CD8-positive, alpha-beta memory T cell (primary cell): ENCODE results near the gene DGCR6. TPM values are rescaled to one million over a fixed set of nuclear protein-coding genes. Genes with fewer than 3 reads are reported as not detected.
"Not testable (repeated sequence)": the region's sequence is repeated elsewhere in the genome, so short reads cannot be mapped to it uniquely, and the experiment has no call there.

ENCODE experiments used
- CTCF ChIA-PET: fragments of 350-600 bp; sonication (Branson Sonifier 250); formaldehyde crosslinking; loops from one replicate; lab custom pipeline; 2021; ENCODE audit warnings: antibody characterized with exemption; lab: Charles Lee
- POLR2A ChIA-PET: fragments of 350-600 bp; sonication (Branson Sonifier 250); formaldehyde crosslinking; loops from one replicate; lab custom pipeline; 2021; ENCODE audit warnings: antibody characterized with exemption; lab: Charles Lee
- DNase-seq, 5 donors: peaks; one replicate each; pipeline versions ENCODE4 v3.0.0 to v3.0.0-alpha.2; 2020 to 2022; ENCODE audit warnings: mixed read lengths in 1 of 5
- H3K27ac ChIP-seq: one replicate; pipeline ENCODE4 v1.7.0; 2013; ENCODE audit warnings: low read depth, mild to moderate bottlenecking, low read length, moderate library complexity
- H3K27me3 ChIP-seq: 2 replicates; pipeline ENCODE4 v1.7.0; 2013; ENCODE audit warnings: low read length, mild to moderate bottlenecking; ENCODE audit not compliant: insufficient read depth, poor library complexity, severe bottlenecking
- H3K36me3 ChIP-seq: 2 replicates; pipeline ENCODE4 v1.7.0; 2013; ENCODE audit warnings: mild to moderate bottlenecking, low read length, moderate library complexity; ENCODE audit not compliant: insufficient read depth
- H3K4me1 ChIP-seq: 2 replicates; pipeline ENCODE4 v1.7.0; 2013; ENCODE audit warnings: mild to moderate bottlenecking, low read length, moderate library complexity; ENCODE audit not compliant: insufficient read depth
- H3K4me3 ChIP-seq: 2 replicates; pipeline ENCODE4 v1.7.0; 2013; ENCODE audit warnings: mild to moderate bottlenecking, low read length
- H3K9me3 ChIP-seq: 2 replicates; pipeline ENCODE4 v1.7.0; 2013; ENCODE audit warnings: mild to moderate bottlenecking, low read length
- H3K27ac Mint-ChIP-seq, 8 donors: one replicate each; pipeline ENCODE4 v1.8.0; 2020 to 2021; ENCODE audit warnings: mixed read lengths in 8 of 8, mild to moderate bottlenecking in 6 of 8, inconsistent platforms in 3 of 8, moderate library complexity in 3 of 8
- H3K27me3 Mint-ChIP-seq, 2 donors: one replicate each; pipeline ENCODE4 v1.8.0; 2020 to 2021; ENCODE audit warnings: mixed read lengths in 2 of 2, mild to moderate bottlenecking in 1 of 2, moderate library complexity in 1 of 2
- H3K36me3 Mint-ChIP-seq, 3 donors: one replicate each; pipeline ENCODE4 v1.8.0; 2020 to 2021; ENCODE audit warnings: mixed read lengths in 3 of 3, inconsistent platforms in 1 of 3, mild to moderate bottlenecking in 1 of 3
- H3K4me1 Mint-ChIP-seq, 3 donors: one replicate each; pipeline ENCODE4 v1.8.0; 2020 to 2021; ENCODE audit warnings: mixed read lengths in 3 of 3, inconsistent platforms in 1 of 3, mild to moderate bottlenecking in 1 of 3
- H3K4me3 Mint-ChIP-seq, 7 donors: one replicate each; pipeline ENCODE4 v1.8.0; 2020 to 2021; ENCODE audit warnings: mixed read lengths in 7 of 7, mild to moderate bottlenecking in 6 of 7, moderate library complexity in 4 of 7, inconsistent platforms in 2 of 7
- H3K9me3 Mint-ChIP-seq, 5 donors: one replicate each; pipeline ENCODE4 v1.8.0; 2020 to 2022; ENCODE audit warnings: mixed read lengths in 5 of 5, mild to moderate bottlenecking in 3 of 5, moderate library complexity in 2 of 5, inconsistent platforms in 1 of 5
- polyA plus RNA-seq: library from polyadenylated mRNA; unstranded; fragments of 300-500 nt; fragmentation: Illumina TruSeq; gene quantifications from one replicate; pipeline ENCODE4 v1.2.3, GENCODE V29; 2021
- total RNA-seq, 2 experiments: library from RNA; stranded (reverse); gene quantifications; one replicate each; pipeline ENCODE4 v1.2.3, GENCODE V29; 2021

The DGCR6 gene
- total and polyA plus RNA-seq, 3 experiments from 2014 or later, result 1.2 to 1.5 (median 1.4) TPM

DNA sequence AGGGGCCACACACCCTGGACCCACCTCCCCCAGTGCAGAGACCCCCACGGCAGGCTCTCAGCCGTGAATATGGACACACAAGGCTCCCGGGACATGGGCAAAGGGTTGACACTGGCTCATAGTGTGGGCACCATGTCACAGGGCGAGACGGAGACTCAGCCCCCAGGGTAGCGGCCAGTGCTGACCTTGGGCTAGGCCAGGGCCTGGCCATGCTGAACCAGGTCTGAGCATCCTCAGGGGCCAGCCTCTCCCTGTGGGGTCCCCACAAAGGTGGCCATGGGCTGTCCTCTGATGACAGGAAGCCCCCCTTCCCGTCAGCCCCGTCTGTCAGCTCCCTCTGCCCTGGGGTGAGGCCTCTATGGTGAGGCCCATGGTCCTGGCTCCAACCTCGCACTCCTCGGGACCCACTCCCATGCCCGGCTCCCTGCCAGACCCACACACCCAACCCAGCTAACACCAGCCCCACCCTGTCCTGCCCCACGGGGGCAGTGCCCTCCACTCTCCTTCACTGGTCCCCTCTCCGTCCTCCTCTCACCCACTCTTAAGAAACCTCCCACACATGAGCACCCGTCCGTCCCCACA, 49.0 kb downstream of the DGCR6 start:
- peaks cover 2 to 5% (median 5%) of the 10 kb centered on the region in 3 donors for H3K4me1 Mint-ChIP-seq
- Histone ChIP-seq H3K27ac (no peak overlapping the region), H3K36me3 (no peaks in the 10 kb centered on the region), H3K4me3 (no peak overlapping the region), H3K9me3 (no peaks in the 10 kb centered on the region), H3K4me1 (no peaks in the 10 kb centered on the region), H3K27me3 (no peaks in the 10 kb centered on the region)
- ChIA-PET POLR2A (no interaction called here), CTCF (no interaction called here)
- peak in 1 of 5 donors; percentile 36 for DNase-seq
- H3K27ac Mint-ChIP-seq, result no peak overlapping the region
- H3K27me3 Mint-ChIP-seq, result peaks cover 1 to 17% of the 10 kb centered on the region in 2 donors
- H3K36me3 Mint-ChIP-seq, result no peaks in the 10 kb centered on the region
- H3K4me3 Mint-ChIP-seq, result no peak overlapping the region
- no peaks in the 10 kb centered on the region for H3K9me3 Mint-ChIP-seq

- DNase-seq, result no peak
- Histone ChIP-seq H3K36me3 (no peaks in the 10 kb centered on the region), H3K9me3 (no peaks in the 10 kb centered on the region), H3K27ac (no peak overlapping the region), H3K4me1 (no peaks in the 10 kb centered on the region), H3K27me3 (no peaks in the 10 kb centered on the region), H3K4me3 (no peak overlapping the region)
- no peak overlapping the region for H3K27ac Mint-ChIP-seq
- no peaks in the 10 kb centered on the region for H3K9me3 Mint-ChIP-seq
- ChIA-PET POLR2A (no interaction called here), CTCF (interaction anchor here (1.8 kb wide), 1 partner anchor 674 kb away, joined by 6 read pairs; no protein-coding TSS in a partner anchor)
- H3K4me1 Mint-ChIP-seq, result peaks cover 2 to 5% (median 5%) of the 10 kb centered on the region in 3 donors
- H3K4me3 Mint-ChIP-seq, result no peak overlapping the region
- no peaks in the 10 kb centered on the region for H3K36me3 Mint-ChIP-seq
- peaks cover 1 to 13% of the 10 kb centered on the region in 2 donors for H3K27me3 Mint-ChIP-seq
Measured at GRCh38 chr22:18955696-18956095, 49.6 kb downstream of the DGCR6 start.

DNA sequence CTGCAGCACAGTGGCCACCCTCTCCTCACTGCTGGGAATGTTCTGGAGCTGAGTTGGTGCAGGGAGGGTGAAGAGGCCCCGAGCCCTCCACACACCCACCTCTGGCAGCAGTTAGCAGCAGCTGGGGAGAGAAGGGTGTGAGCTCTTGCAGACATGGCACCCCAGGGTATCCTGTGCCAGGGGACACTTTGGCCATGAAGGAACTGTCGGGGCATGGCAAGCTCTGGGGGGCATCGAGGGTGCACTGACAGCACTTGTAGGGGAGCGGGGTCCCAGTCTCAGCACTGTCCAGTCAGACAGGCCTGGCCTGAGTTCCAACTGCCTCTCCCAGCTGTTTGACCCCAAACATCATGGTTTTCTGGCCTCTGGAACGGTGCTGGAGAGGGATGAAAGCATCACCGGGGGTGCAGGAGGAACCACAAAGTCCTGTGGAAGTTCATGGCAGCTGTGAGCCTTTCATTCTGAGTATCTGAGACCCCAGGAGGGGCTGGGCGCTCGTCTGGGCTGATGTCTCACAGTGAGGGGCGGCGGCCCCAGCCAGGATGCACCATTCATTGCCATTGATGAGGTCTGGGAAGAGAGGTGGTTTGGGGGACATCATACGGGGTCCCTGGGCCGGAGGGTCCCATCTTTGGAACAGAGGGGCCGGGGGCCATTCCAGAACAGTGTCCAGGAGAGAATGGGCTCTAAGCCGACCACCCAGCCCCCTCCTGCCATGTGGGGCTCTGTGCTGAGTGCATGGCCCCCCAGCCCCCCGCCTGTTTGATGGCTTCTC, 50.2 kb downstream of the DGCR6 start:
- H3K4me1 Mint-ChIP-seq, POLR2A ChIA-PET, H3K27ac ChIP-seq, H3K9me3 ChIP-seq, DNase-seq, H3K36me3 Mint-ChIP-seq, H3K36me3 ChIP-seq, H3K4me3 ChIP-seq, H3K27me3 ChIP-seq, H3K9me3 Mint-ChIP-seq, H3K4me3 Mint-ChIP-seq, H3K4me1 ChIP-seq: not testable (repeated sequence)
- peaks cover 1 to 10% of the 10 kb centered on the region in 2 donors for H3K27me3 Mint-ChIP-seq
- CTCF ChIA-PET, result interaction anchor here (1.8 kb wide), 1 partner anchor 674 kb away, joined by 6 read pairs; no protein-coding TSS in a partner anchor
- H3K27ac Mint-ChIP-seq, result peak overlapping the region in 1 of 8 donors; percentile 60

GRCh38 chr22:18956956-18957355, 50.8 kb downstream of the DGCR6 start:
- H3K27me3 Mint-ChIP-seq, POLR2A ChIA-PET, H3K27ac Mint-ChIP-seq, H3K36me3 Mint-ChIP-seq, H3K4me3 ChIP-seq, H3K4me1 ChIP-seq, H3K9me3 ChIP-seq, H3K9me3 Mint-ChIP-seq, H3K4me3 Mint-ChIP-seq, H3K27ac ChIP-seq, H3K27me3 ChIP-seq, H3K4me1 Mint-ChIP-seq, H3K36me3 ChIP-seq, DNase-seq: not testable (repeated sequence)
- CTCF ChIA-PET, result interaction anchor here (1.8 kb wide), 1 partner anchor 673 kb away, joined by 6 read pairs; no protein-coding TSS in a partner anchor

DNA sequence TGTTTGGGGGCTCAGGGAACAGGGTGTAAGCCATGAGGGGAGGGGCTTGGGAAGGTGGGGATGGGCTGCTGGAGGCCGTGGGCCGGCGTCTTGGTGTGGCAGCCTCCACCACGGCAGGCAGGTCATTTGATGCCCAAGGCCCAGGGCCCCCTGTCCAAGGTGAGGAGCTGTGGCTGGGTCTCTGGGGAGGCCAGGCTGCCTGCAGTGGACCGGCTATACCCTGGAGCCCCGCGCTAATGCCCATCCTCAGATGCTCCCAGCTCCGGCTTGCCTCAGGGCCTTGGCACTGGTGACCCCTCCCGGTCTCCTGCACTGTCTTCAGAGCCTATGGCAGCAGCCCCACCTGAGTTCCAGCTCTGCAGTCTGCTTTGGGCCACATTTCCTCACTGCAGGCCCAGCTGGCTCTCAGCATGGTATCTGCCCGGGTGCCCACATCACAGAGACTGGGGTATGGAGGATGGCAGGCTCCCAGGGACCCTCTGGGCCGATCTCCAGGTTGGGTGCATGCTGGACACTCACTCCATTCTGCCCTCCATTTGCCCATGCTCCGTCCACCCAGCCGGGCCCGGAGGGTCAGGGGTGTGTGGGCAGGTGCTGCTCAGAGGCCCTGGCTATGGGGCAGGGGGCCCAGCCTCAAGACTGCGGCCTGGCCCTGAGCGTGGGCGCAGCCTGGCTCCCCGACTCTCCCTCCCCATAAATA, 51.7 kb downstream of the DGCR6 start:
- H3K36me3 ChIP-seq, H3K4me1 Mint-ChIP-seq, H3K4me3 Mint-ChIP-seq, H3K4me3 ChIP-seq, H3K27ac Mint-ChIP-seq, H3K9me3 Mint-ChIP-seq, CTCF ChIA-PET, H3K9me3 ChIP-seq, H3K36me3 Mint-ChIP-seq, DNase-seq, POLR2A ChIA-PET, H3K4me1 ChIP-seq, H3K27me3 ChIP-seq, H3K27me3 Mint-ChIP-seq, H3K27ac ChIP-seq: not testable (repeated sequence)

GRCh38 chr22:18958321-18958705, 52.2 kb downstream of the DGCR6 start:
- H3K9me3 ChIP-seq, H3K27ac ChIP-seq, H3K36me3 ChIP-seq, H3K4me1 Mint-ChIP-seq, H3K4me3 ChIP-seq, H3K4me1 ChIP-seq, H3K27me3 Mint-ChIP-seq, H3K36me3 Mint-ChIP-seq, CTCF ChIA-PET, H3K4me3 Mint-ChIP-seq, H3K27ac Mint-ChIP-seq, H3K27me3 ChIP-seq, POLR2A ChIA-PET, DNase-seq, H3K9me3 Mint-ChIP-seq: not testable (repeated sequence)

DNA sequence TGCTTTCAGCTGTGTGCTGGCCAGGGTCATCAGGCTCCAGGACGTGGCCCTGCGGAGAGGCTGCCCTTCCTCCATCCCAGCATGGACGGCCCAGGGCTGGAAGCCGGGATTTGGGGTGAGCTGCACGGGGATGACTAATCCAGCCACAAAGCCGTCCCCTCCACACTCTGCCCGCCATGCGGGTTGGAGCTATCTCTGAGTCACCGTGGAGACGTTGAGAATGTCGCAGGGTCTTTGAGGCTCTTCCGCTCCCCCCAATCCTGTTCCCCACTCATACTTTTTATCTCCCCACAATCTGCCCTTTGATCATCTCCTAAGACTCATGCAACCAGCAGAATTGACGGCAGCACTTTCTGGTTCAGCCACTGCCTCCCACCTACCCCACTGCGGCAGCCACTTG, 52.6 kb downstream of the DGCR6 start:
- peak overlapping the region in 1 of 7 donors; percentile 3 for H3K4me3 Mint-ChIP-seq
- not testable (repeated sequence) for H3K9me3 Mint-ChIP-seq

GRCh38 chr22:18959266-18959665, 53.1 kb downstream of the DGCR6 start:
- H3K4me1 ChIP-seq, H3K36me3 Mint-ChIP-seq, H3K9me3 ChIP-seq, H3K36me3 ChIP-seq, POLR2A ChIA-PET, CTCF ChIA-PET, H3K27me3 Mint-ChIP-seq, H3K4me1 Mint-ChIP-seq, H3K27me3 ChIP-seq, H3K9me3 Mint-ChIP-seq, H3K27ac ChIP-seq, H3K4me3 ChIP-seq: not testable (repeated sequence)
- DNase-seq, result peak in 1 of 5 donors; percentile 35
- H3K27ac Mint-ChIP-seq, result peak overlapping the region in 1 of 8 donors; percentile 48
- peak overlapping the region in 1 of 7 donors; percentile 3 for H3K4me3 Mint-ChIP-seq

More for the DNA sequence above, 52.6 kb downstream of the DGCR6 start:
- H3K27me3 Mint-ChIP-seq, H3K36me3 ChIP-seq, CTCF ChIA-PET, H3K4me1 Mint-ChIP-seq, H3K4me3 ChIP-seq, H3K36me3 Mint-ChIP-seq, POLR2A ChIA-PET, H3K27ac ChIP-seq, H3K27me3 ChIP-seq, H3K4me1 ChIP-seq, H3K9me3 ChIP-seq: not testable (repeated sequence)
- peak overlapping the region in 2 of 8 donors; percentile 48 to 85 for H3K27ac Mint-ChIP-seq
- peak in 1 of 5 donors; percentile 52 for DNase-seq
